GM21423 (cell line): ENCODE measurements around the gene CREB3.

Source experiments
- ATAC-seq: cut with Tn5 transposase; IDR thresholded peaks from one replicate; pipeline ENCODE4 v1.9.1; 2021; ENCODE audit warnings: mild to moderate bottlenecking, moderate library complexity; ENCODE audit not compliant: unreplicated experiment

The CREB3 gene

GRCh38 chr9:35700942-35701341, 31.5 kb upstream of the CREB3 start:
- ATAC-seq, result no peak

GRCh38 chr9:35702696-35703095, 29.8 kb upstream of the CREB3 start:
- ATAC-seq, result no peak

- ATAC-seq, result no peak
Measured at GRCh38 chr9:35703906-35704672, 28.4 kb upstream of the CREB3 start.

- no peak for ATAC-seq
Measured at GRCh38 chr9:35705372-35705771, 27.1 kb upstream of the CREB3 start.

GRCh38 chr9:35705836-35706430, 26.5 kb upstream of the CREB3 start:
- no peak for ATAC-seq

- ATAC-seq, result no peak
Measured at GRCh38 chr9:35706951-35707350, 25.5 kb upstream of the CREB3 start.

GRCh38 chr9:35708146-35708545, 24.3 kb upstream of the CREB3 start:
- ATAC-seq, result no peak

GRCh38 chr9:35710818-35711500, 21.5 kb upstream of the CREB3 start:
- no peak for ATAC-seq

- ATAC-seq, result no peak
Measured at GRCh38 chr9:35711501-35712428, 20.7 kb upstream of the CREB3 start.

GRCh38 chr9:35712762-35713400, 19.6 kb upstream of the CREB3 start:
- no peak for ATAC-seq

GRCh38 chr9:35713578-35713977, 18.9 kb upstream of the CREB3 start:
- no peak for ATAC-seq

- ATAC-seq, result no peak
Measured at GRCh38 chr9:35714123-35714522, 18.3 kb upstream of the CREB3 start.

- ATAC-seq, result no peak
Measured at GRCh38 chr9:35714579-35715252, 17.8 kb upstream of the CREB3 start.

- ATAC-seq, result no peak
Measured at GRCh38 chr9:35716230-35716629, 16.2 kb upstream of the CREB3 start.

GRCh38 chr9:35717132-35717870, 15.2 kb upstream of the CREB3 start:
- no peak for ATAC-seq

- peak; percentile 71 for ATAC-seq
Measured at GRCh38 chr9:35718721-35719511, 13.6 kb upstream of the CREB3 start.

- no peak for ATAC-seq
Measured at GRCh38 chr9:35719546-35719945, 12.9 kb upstream of the CREB3 start.

- no peak for ATAC-seq
Measured at GRCh38 chr9:35723426-35723825, 9.0 kb upstream of the CREB3 start.
